Stomach (tissue), 9 donors: ENCODE data around the gene RNF220. TPM values are rescaled to one million over a fixed set of nuclear protein-coding genes. Genes with fewer than 3 reads are reported as not detected.

Experiments used
- DNase-seq, 2 donors: peaks; one replicate each; pipeline versions ENCODE4 v3.0.0 to v3.0.0-alpha.2; 2013 to 2019
- H3K27ac ChIP-seq, 5 donors: fragments of 200-600 bp in 4 of 5; sonication (generic) in 4 of 5; one replicate each; pipeline ENCODE4 v1.5.1; 2013 to 2019; ENCODE audit warnings: mild to moderate bottlenecking in 1 of 5, moderate library complexity in 1 of 5
- H3K27me3 ChIP-seq, 3 donors: fragments of 200-600 bp; sonication (generic); one replicate each; pipeline ENCODE4 v1.5.1; 2017 to 2019; ENCODE audit warnings: mixed run types in 1 of 3
- H3K36me3 ChIP-seq, 4 donors: fragments of 200-600 bp; sonication (generic); 1 replicate in 3 of 4; 2 replicates in 1 of 4; pipeline ENCODE4 v1.5.1; 2016 to 2019
- H3K4me1 ChIP-seq, 4 donors: fragments of 200-600 bp; sonication (generic); one replicate each; pipeline ENCODE4 v1.5.1; 2016 to 2019
- H3K4me3 ChIP-seq, 4 donors: fragments of 200-600 bp; sonication (generic) in 3 of 4; one replicate each; pipeline ENCODE4 v1.5.1; 2016 to 2019; ENCODE audit warnings: mild to moderate bottlenecking in 1 of 4
- H3K9me3 ChIP-seq, 4 donors: fragments of 200-600 bp; sonication (generic); one replicate each; pipeline ENCODE4 v1.5.1; 2016 to 2019
- EP300 ChIP-seq: sonication (generic); formaldehyde crosslinking; IDR thresholded peaks from one replicate; pipeline ENCODE4 v1.6.1; 2017; ENCODE audit warnings: antibody characterized with exemption
- POLR2A ChIP-seq, 4 donors: fragments of 450-650 bp; IDR thresholded peaks; one replicate each; pipeline ENCODE4 v1.6.1; 2016; ENCODE audit warnings: antibody characterized with exemption in 4 of 4, control low read depth in 2 of 4, mild to moderate bottlenecking in 1 of 4, moderate library complexity in 1 of 4
- POLR2AphosphoS5 ChIP-seq, 3 donors: sonication (generic); formaldehyde crosslinking; IDR thresholded peaks; one replicate each; pipeline ENCODE4 v1.6.1; 2016; ENCODE audit warnings: antibody characterized with exemption in 3 of 3
- WGBS, 5 donors: extraction: QIAGEN DNeasy Blood & Tissue Kit in 3 of 5; methylation state at CpG; one replicate each; pipeline versions ENCODE4 v1.1.5 to v1.1.7; 2013 to 2018; 5-methylcytosine and 5-hydroxymethylcytosine counted together
- intact Hi-C: fragments of 100-400 bp; cut with DNase I; formaldehyde crosslinking; loops from one replicate; pipeline ENCODE4 v1.15.1; 2023; ENCODE audit warnings: low total_unique reads
- polyA plus RNA-seq, 3 donors: library from polyadenylated mRNA; stranded (reverse); fragments of 200-250 nt; gene quantifications; one replicate each; pipeline ENCODE4 v1.2.3, GENCODE V29; 2013
- total RNA-seq, 5 donors: library from RNA; depleted of rRNA; stranded (reverse); fragments of >200 nt; gene quantifications; one replicate each; pipeline versions ENCODE4 v1.1.0 to v1.2.3, GENCODE V29; 2014 to 2016
- TF ChIP-seq, protein P1 (sequence below), 7 experiments: fragments of 450-650 bp in 4 of 7; fragments of 200-600 bp in 3 of 7; sonication (generic) in 3 of 7; IDR thresholded peaks; one replicate each; pipeline ENCODE4 v1.5.1; 2016 to 2019; ENCODE audit warnings: antibody characterized with exemption in 7 of 7, control low read depth in 2 of 7, mild to moderate bottlenecking in 1 of 7
- donor health status: healthy with polysubstance abuse.
- donor health status: Bipolar disorder and iron deficiency.
- donor health status: healthy.

RNF220 gene
- total and polyA plus RNA-seq, 8 donors, result 21.0 to 207 (median 47.2) TPM

DNA sequence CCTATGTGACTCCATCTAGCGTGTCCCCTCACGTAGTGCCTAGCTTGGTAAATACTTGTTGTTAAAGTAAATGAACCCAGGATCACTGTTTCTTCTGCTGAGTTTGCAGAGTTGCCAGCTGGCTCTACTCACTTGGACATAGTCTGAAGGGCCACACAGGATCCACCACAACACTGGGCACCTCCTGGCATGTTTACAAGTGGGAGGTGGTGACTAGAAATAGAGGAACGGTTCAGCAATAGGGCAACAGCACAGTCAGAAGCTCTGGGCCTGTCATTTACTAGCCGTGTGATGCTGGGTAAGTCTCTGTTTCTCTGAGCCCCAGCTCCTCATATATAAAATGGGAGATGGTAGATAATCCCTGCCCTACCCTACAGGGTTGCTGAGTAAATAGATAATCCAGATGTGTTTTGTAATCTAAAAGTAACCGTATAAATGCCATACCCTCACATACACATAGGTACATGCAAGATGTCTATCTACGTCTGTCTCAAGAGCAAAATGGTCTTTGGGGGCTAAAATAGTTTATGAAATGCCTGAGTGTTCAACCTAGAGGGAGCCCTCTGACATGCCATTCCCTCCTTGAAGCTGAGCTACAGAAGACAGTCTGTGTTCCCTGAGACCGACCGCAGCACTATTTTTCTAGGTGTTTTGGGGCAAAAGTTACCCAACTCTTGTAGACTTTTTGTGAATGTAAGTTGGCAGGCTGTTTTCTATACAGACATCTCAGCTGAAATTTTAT lies 20.5 kb downstream of the RNF220 start:
- Histone ChIP-seq H3K4me3 (no peak overlapping the region), H3K9me3 (no peaks in the 10 kb centered on the region), H3K27me3 (peaks cover 0 to 89% (median 47%) of the 10 kb centered on the region in 3 donors), H3K4me1 (peaks cover 0 to 17% (median 13%) of the 10 kb centered on the region in 4 donors), H3K27ac (no peak overlapping the region), H3K36me3 (no peaks in the 10 kb centered on the region)
- DNase-seq, result no peak
- intact Hi-C loops, result no loop called here
- 70 to 74% (median 71%) methylated on average over 7 to 8 of the region's 8 CpGs for WGBS, 5 donors
- no peak for TF ChIP-seq EP300
- no peak for TF ChIP-seq POLR2A (IDR thresholded peaks at IDR 0.05)
- no peak for TF ChIP-seq POLR2AphosphoS5 (IDR thresholded peaks at IDR 0.05)
- TF ChIP-seq, protein P1, sequence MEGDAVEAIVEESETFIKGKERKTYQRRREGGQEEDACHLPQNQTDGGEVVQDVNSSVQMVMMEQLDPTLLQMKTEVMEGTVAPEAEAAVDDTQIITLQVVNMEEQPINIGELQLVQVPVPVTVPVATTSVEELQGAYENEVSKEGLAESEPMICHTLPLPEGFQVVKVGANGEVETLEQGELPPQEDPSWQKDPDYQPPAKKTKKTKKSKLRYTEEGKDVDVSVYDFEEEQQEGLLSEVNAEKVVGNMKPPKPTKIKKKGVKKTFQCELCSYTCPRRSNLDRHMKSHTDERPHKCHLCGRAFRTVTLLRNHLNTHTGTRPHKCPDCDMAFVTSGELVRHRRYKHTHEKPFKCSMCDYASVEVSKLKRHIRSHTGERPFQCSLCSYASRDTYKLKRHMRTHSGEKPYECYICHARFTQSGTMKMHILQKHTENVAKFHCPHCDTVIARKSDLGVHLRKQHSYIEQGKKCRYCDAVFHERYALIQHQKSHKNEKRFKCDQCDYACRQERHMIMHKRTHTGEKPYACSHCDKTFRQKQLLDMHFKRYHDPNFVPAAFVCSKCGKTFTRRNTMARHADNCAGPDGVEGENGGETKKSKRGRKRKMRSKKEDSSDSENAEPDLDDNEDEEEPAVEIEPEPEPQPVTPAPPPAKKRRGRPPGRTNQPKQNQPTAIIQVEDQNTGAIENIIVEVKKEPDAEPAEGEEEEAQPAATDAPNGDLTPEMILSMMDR (IDR thresholded peaks at IDR 0.05), result no peak

GRCh38 chr1:44431861-44432260 lies 26.8 kb downstream of the RNF220 start:
- WGBS, 5 donors, result 70 to 88% (median 82%) methylated on average over 2 of the region's 2 CpGs
- Histone ChIP-seq H3K9me3 (no peaks in the 10 kb centered on the region), H3K4me3 (no peak overlapping the region), H3K27me3 (peaks cover 0 to 41% (median 25%) of the 10 kb centered on the region in 3 donors), H3K36me3 (no peaks in the 10 kb centered on the region), H3K27ac (no peak overlapping the region), H3K4me1 (no peaks in the 10 kb centered on the region)
- TF ChIP-seq POLR2AphosphoS5 (IDR thresholded peaks at IDR 0.05) (no peak), POLR2A (IDR thresholded peaks at IDR 0.05) (no peak), EP300 (no peak)
- TF ChIP-seq, protein P1 (IDR thresholded peaks at IDR 0.05), result no peak
- intact Hi-C loops, result no loop called here
- DNase-seq, result no peak

DNA sequence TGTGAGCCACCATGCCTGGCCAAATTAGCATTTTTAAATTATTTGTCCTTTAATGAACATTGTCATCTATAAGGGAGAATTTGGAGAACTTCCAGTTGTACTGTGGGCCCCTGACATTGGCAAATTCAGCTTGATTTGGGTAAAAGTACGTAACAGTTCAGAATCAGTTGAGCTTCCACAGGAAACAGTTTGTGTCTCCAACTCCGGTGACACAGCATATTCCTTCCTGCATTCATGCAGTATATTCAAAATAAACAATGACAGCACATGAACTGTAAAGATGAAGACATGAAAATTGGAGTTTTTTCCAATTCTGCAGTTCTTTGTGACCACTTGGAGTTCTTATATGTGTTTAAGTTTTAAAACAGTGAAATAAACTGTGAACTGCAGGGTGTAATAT lies 28.2 kb downstream of the RNF220 start:
- H3K9me3 ChIP-seq, result no peaks in the 10 kb centered on the region
- TF ChIP-seq, protein P1 (IDR thresholded peaks at IDR 0.05), result no peak
- TF ChIP-seq EP300 (no peak), POLR2AphosphoS5 (IDR thresholded peaks at IDR 0.05) (no peak), POLR2A (IDR thresholded peaks at IDR 0.05) (no peak)
- H3K4me3 ChIP-seq, result no peak overlapping the region
- intact Hi-C loops, result no loop called here
- no peaks in the 10 kb centered on the region for H3K4me1 ChIP-seq
- peaks cover 0 to 28% (median 17%) of the 10 kb centered on the region in 3 donors for H3K27me3 ChIP-seq
- WGBS, 5 donors, result 66 to 77% (median 74%) methylated on average over 2 of the region's 2 CpGs
- peak in 1 of 2 donors; percentile 31 for DNase-seq
- no peak overlapping the region for H3K27ac ChIP-seq
- H3K36me3 ChIP-seq, result no peaks in the 10 kb centered on the region

DNA sequence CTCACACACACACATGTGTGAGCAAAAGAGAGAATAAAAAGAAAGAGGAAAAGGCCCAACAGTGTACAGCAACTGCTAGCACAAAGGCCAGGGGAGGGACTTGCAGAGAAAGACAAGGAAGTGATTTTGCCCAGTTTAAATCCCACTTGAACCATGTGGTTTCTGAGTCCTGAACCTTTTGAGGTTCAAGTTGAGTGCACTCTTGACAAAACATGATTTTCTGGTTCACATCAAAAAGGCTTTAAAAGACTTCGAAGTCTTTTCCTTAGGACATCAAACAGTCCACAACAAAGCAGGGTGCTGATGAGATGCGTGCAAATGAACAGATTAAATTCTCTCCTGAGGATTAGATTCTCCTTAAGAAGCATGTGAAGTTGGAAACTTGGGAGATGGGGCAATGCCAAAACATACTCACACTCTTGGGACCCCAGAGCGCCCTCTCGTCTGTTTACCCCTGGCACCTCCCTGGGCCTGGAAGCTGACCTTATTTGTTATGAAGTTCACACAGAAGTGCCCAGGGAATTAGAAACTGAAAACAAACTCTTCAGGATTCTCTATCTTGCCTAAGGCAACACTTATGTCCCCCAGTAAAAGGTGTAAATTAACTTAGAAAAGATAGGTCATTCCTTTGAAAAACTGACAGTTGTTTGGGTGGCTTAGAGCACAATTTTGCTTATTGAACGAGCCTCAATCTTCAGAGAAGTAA lies 31.5 kb downstream of the RNF220 start:
- no peaks in the 10 kb centered on the region for H3K36me3 ChIP-seq
- peak in 1 of 2 donors; percentile 43 for DNase-seq
- intact Hi-C loops, result no loop called here
- H3K4me1 ChIP-seq, result no peaks in the 10 kb centered on the region
- H3K9me3 ChIP-seq, result no peaks in the 10 kb centered on the region
- H3K27ac ChIP-seq, result no peak overlapping the region
- no peak for TF ChIP-seq POLR2A (IDR thresholded peaks at IDR 0.05)
- TF ChIP-seq POLR2AphosphoS5 (IDR thresholded peaks at IDR 0.05), result no peak
- no peak for TF ChIP-seq EP300
- TF ChIP-seq, protein P1 (IDR thresholded peaks at IDR 0.05), result no peak
- WGBS, 5 donors, result 48 to 81% (median 67%) methylated on average over 5 of the region's 5 CpGs
- H3K4me3 ChIP-seq, result no peak overlapping the region
- peaks cover 0 to 18% (median 4%) of the 10 kb centered on the region in 3 donors for H3K27me3 ChIP-seq
